ENCODE measurements around the gene CYCS.

DNA sequence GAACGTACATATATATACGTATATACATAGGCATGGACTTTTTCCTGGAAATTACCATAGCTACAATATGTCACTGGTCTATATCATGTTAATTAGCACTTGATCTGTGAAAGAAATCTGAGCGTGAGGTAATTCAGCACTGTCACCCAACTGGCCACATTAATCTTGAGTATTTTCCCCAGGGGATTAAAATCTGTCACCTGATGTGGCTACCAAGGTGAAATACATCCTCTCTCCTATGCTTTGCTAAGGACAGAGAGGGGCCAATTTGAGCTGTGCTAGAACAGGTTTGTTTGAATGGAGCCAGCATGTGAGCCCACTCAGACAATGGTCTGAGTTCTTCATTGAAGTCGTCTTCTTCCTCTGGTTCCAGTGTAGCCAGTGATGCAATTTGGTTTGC is 33.3 kb downstream of the CYCS start:
- TF ChIP-seq CTCF (IDR thresholded peaks at IDR 0.05) (no peak), POLR2A (IDR thresholded peaks at IDR 0.05) (no peak)
